Stomach (tissue), 4 donors: ENCODE measurements around the gene SEMA6A.

ENCODE experiments used
- CTCF ChIP-seq, 7 experiments: fragments of 450-650 bp in 4 of 7; fragments of 200-600 bp in 3 of 7; sonication (generic) in 3 of 7; IDR thresholded peaks; one replicate each; pipeline ENCODE4 v1.5.1; 2016 to 2019; ENCODE audit warnings: antibody characterized with exemption in 7 of 7, control low read depth in 2 of 7, mild to moderate bottlenecking in 1 of 7
- EP300 ChIP-seq: sonication (generic); formaldehyde crosslinking; IDR thresholded peaks from one replicate; pipeline ENCODE4 v1.6.1; 2017; ENCODE audit warnings: antibody characterized with exemption
- POLR2A ChIP-seq, 4 donors: fragments of 450-650 bp; IDR thresholded peaks; one replicate each; pipeline ENCODE4 v1.6.1; 2016; ENCODE audit warnings: antibody characterized with exemption in 4 of 4, control low read depth in 2 of 4, mild to moderate bottlenecking in 1 of 4, moderate library complexity in 1 of 4
- POLR2AphosphoS5 ChIP-seq, 3 donors: sonication (generic); formaldehyde crosslinking; IDR thresholded peaks; one replicate each; pipeline ENCODE4 v1.6.1; 2016; ENCODE audit warnings: antibody characterized with exemption in 3 of 3

- TF ChIP-seq CTCF (IDR thresholded peaks at IDR 0.05) (no peak), POLR2A (IDR thresholded peaks at IDR 0.05) (no peak), POLR2AphosphoS5 (IDR thresholded peaks at IDR 0.05) (no peak), EP300 (no peak)
Measured at GRCh38 chr5:116507941-116508655, 66.5 kb downstream of the SEMA6A start.
